ENCODE results near the gene KSR1. TPM values are rescaled to one million over a fixed set of nuclear protein-coding genes. Genes with fewer than 3 reads are reported as not detected.

Gene KSR1
- total and polyA plus RNA-seq, 8 donors = 2.7 to 32.1 (median 13.6) TPM

GRCh38 chr17:27564463-27564862 is 108.2 kb downstream of the KSR1 start:
- H3K27ac ChIP-seq = peak overlapping the region in 1 of 5 donors; percentile 17
- TF ChIP-seq POLR2AphosphoS5 (IDR thresholded peaks at IDR 0.05) (no peak), POLR2A (IDR thresholded peaks at IDR 0.05) (no peak), CTCF (IDR thresholded peaks at IDR 0.05) (no peak), EP300 (IDR thresholded peaks at IDR 0.05) (no peak)
- H3K27me3 ChIP-seq = no peaks in the 10 kb centered on the region
- 70 to 88% (median 79%) methylated on average over 2 of the region's 2 CpGs for WGBS, 5 donors
- peaks cover 11 to 31% (median 25%) of the 10 kb centered on the region in 4 donors for H3K4me1 ChIP-seq
- H3K4me3 ChIP-seq = no peak overlapping the region
- DNase-seq = no peak
- intact Hi-C loops (cut with DNase I; ENCODE audit: low total_unique reads) = no loop called here
- H3K36me3 ChIP-seq = no peaks in the 10 kb centered on the region
- H3K9me3 ChIP-seq = no peaks in the 10 kb centered on the region

- Histone ChIP-seq H3K9me3 (no peaks in the 10 kb centered on the region), H3K4me3 (no peak overlapping the region), H3K27me3 (no peaks in the 10 kb centered on the region), H3K36me3 (no peaks in the 10 kb centered on the region), H3K27ac (peak overlapping the region in 3 of 5 donors; percentile 18 to 39 (median 27)), H3K4me1 (peaks cover 0 to 15% (median 9%) of the 10 kb centered on the region in 4 donors)
- TF ChIP-seq POLR2AphosphoS5 (IDR thresholded peaks at IDR 0.05) (no peak), EP300 (IDR thresholded peaks at IDR 0.05) (no peak), CTCF (IDR thresholded peaks at IDR 0.05) (no peak), POLR2A (IDR thresholded peaks at IDR 0.05) (no peak)
- no peak for DNase-seq
- intact Hi-C loops (cut with DNase I; ENCODE audit: low total_unique reads) = no loop called here
- 72 to 93% (median 86%) methylated on average over 6 to 11 of the region's 11 CpGs for WGBS, 5 donors
Observed at GRCh38 chr17:27565874-27566670, 109.8 kb downstream of the KSR1 start.

GRCh38 chr17:27566671-27567562 is 110.7 kb downstream of the KSR1 start:
- no peaks in the 10 kb centered on the region for H3K9me3 ChIP-seq
- H3K4me3 ChIP-seq = no peak overlapping the region
- WGBS, 5 donors = 83 to 86% (median 85%) methylated on average over 14 of the region's 14 CpGs
- no peak for DNase-seq
- H3K36me3 ChIP-seq = no peaks in the 10 kb centered on the region
- H3K27ac ChIP-seq = peak overlapping the region in 2 of 5 donors; percentile 27 to 39
- intact Hi-C loops (cut with DNase I; ENCODE audit: low total_unique reads) = no loop called here
- no peaks in the 10 kb centered on the region for H3K27me3 ChIP-seq
- peaks cover 0 to 14% (median 5%) of the 10 kb centered on the region in 4 donors for H3K4me1 ChIP-seq
- TF ChIP-seq POLR2AphosphoS5 (IDR thresholded peaks at IDR 0.05) (no peak), CTCF (IDR thresholded peaks at IDR 0.05) (no peak), POLR2A (IDR thresholded peaks at IDR 0.05) (no peak), EP300 (IDR thresholded peaks at IDR 0.05) (no peak)

DNA sequence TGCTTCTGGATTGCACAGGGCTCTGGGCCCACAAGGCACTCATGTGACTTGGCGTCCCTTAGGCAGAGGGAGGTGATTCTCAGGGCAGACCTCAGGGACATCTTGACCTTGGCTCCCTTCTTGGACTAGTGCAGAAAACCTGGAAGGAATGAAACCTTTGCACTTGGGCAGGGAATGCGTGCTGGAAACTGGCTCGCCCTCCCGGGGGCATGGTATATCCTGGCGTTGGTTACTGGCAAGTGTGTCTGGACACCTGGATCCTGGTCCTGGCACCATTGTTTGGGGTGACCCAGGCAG is 111.3 kb downstream of the KSR1 start:
- TF ChIP-seq POLR2A (IDR thresholded peaks at IDR 0.05) (no peak), CTCF (IDR thresholded peaks at IDR 0.05) (no peak), EP300 (IDR thresholded peaks at IDR 0.05) (no peak), POLR2AphosphoS5 (IDR thresholded peaks at IDR 0.05) (no peak)
- intact Hi-C loops (cut with DNase I; ENCODE audit: low total_unique reads) = no loop called here
- Histone ChIP-seq H3K27me3 (no peaks in the 10 kb centered on the region), H3K4me3 (no peak overlapping the region), H3K4me1 (peaks cover 0 to 14% (median 5%) of the 10 kb centered on the region in 4 donors), H3K36me3 (no peaks in the 10 kb centered on the region), H3K9me3 (no peaks in the 10 kb centered on the region), H3K27ac (no peak overlapping the region)
- 60 to 84% (median 78%) methylated on average over 5 of the region's 5 CpGs for WGBS, 5 donors
- no peak for DNase-seq
